Upper lobe of right lung (tissue), 1 donor: ENCODE results near the gene PIGU. TPM values are rescaled to one million over a fixed set of nuclear protein-coding genes. Genes with fewer than 3 reads are reported as not detected.

ENCODE experiments used
- ATAC-seq: fragments of 200-7000 bp; cut with Tn5 transposase; one replicate; pipeline ENCODE4 v1.9.1; 2020; ENCODE audit warnings: mild to moderate bottlenecking, moderate library complexity
- DNase-seq: peaks from one replicate; pipeline ENCODE4 v3.0.0-alpha.2; 2020
- H3K27ac ChIP-seq: fragments of 200-600 bp; one replicate; pipeline ENCODE4 v1.8.0; 2022
- H3K27me3 ChIP-seq: fragments of 200-600 bp; one replicate; pipeline ENCODE4 v1.8.0; 2022; ENCODE audit warnings: mild to moderate bottlenecking
- H3K36me3 ChIP-seq: fragments of 200-600 bp; one replicate; pipeline ENCODE4 v1.8.0; 2022
- H3K4me1 ChIP-seq: fragments of 200-600 bp; one replicate; pipeline ENCODE4 v1.8.0; 2022
- H3K4me3 ChIP-seq: fragments of 200-600 bp; one replicate; pipeline ENCODE4 v1.8.0; 2022; ENCODE audit warnings: mild to moderate bottlenecking
- H3K9me3 ChIP-seq: fragments of 200-600 bp; one replicate; pipeline ENCODE4 v1.8.0; 2022
- CTCF ChIP-seq: fragments of 200-600 bp; IDR thresholded peaks from one replicate; pipeline ENCODE4 v1.8.0; 2022; ENCODE audit warnings: antibody characterized with exemption
- intact Hi-C: fragments of 100-400 bp; cut with DNase I; formaldehyde crosslinking; loops from one replicate; pipeline ENCODE4 v1.11.0; 2022
- total RNA-seq: library from RNA; stranded (reverse); fragmentation: NEBNext Ultra II Directional; extraction: Animal tissue kit (Norgen Biotek cat#: 25700); gene quantifications from one replicate; pipeline ENCODE4 v1.2.1, GENCODE V29; 2021
- donor health status: DM: no; HTN: yes; CAD: no; lungs with severe emphysema.

PIGU gene
- total RNA-seq, 1 donor from 2014 or later: 13.2 TPM

DNA sequence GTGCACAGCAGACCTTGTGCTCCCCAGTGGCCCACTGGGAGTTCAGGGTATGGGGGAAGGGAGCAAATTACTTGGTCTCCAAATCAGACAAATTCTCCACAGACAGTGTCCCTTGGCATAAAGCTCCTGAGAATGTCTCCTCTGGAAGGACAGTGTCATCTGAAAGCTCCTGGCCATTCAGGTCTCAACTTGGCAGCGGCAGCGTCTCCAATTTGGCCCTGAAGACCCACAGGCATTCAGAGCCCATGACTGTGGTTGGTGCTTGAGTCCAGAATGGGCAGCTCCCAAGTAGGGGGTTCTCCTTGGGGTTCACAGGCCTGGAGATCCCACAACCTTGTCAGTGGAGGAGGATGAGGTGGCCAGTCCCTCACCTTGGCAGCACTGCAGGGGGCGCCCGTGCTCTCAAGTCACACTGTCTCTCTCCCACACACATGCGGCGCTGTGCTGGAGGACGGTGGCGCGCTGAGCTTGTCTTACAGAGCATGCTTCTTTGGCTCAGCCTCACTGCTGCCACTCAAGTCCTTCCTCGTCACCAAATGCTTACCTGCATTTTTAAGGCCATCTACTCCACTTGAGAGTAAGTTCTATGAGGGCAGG, 140.0 kb downstream of the PIGU start:
- no peak for DNase-seq

GRCh38 chr20:34535857-34536256, 141.0 kb downstream of the PIGU start:
- H3K4me3 ChIP-seq: no peak overlapping the region
- no peak overlapping the region for H3K27ac ChIP-seq
- intact Hi-C loops: no loop called here
- H3K4me1 ChIP-seq: peaks cover 5% of the 10 kb centered on the region
- H3K9me3 ChIP-seq: no peaks in the 10 kb centered on the region
- ATAC-seq: no peak
- no peak for TF ChIP-seq CTCF
- H3K27me3 ChIP-seq: no peaks in the 10 kb centered on the region
- peaks cover 86% of the 10 kb centered on the region for H3K36me3 ChIP-seq
- no peak for DNase-seq

More for the DNA sequence above, 140.0 kb downstream of the PIGU start:
- Histone ChIP-seq H3K4me3 (no peak overlapping the region), H3K27ac (no peak overlapping the region), H3K4me1 (peaks cover 5% of the 10 kb centered on the region), H3K36me3 (peaks cover 88% of the 10 kb centered on the region), H3K27me3 (no peaks in the 10 kb centered on the region), H3K9me3 (no peaks in the 10 kb centered on the region)
- peak; percentile 31 for TF ChIP-seq CTCF
- peak; percentile 46 for ATAC-seq
- intact Hi-C loops: no loop called here

- no peaks in the 10 kb centered on the region for H3K27me3 ChIP-seq
- ATAC-seq (no peak), DNase-seq (no peak)
- peaks cover 5% of the 10 kb centered on the region for H3K4me1 ChIP-seq
- intact Hi-C loops: no loop called here
- peaks cover 86% of the 10 kb centered on the region for H3K36me3 ChIP-seq
- no peak for TF ChIP-seq CTCF
- no peak overlapping the region for H3K4me3 ChIP-seq
- H3K27ac ChIP-seq: no peak overlapping the region
- H3K9me3 ChIP-seq: no peaks in the 10 kb centered on the region
Measured at GRCh38 chr20:34535301-34535840, 141.5 kb downstream of the PIGU start.

DNA sequence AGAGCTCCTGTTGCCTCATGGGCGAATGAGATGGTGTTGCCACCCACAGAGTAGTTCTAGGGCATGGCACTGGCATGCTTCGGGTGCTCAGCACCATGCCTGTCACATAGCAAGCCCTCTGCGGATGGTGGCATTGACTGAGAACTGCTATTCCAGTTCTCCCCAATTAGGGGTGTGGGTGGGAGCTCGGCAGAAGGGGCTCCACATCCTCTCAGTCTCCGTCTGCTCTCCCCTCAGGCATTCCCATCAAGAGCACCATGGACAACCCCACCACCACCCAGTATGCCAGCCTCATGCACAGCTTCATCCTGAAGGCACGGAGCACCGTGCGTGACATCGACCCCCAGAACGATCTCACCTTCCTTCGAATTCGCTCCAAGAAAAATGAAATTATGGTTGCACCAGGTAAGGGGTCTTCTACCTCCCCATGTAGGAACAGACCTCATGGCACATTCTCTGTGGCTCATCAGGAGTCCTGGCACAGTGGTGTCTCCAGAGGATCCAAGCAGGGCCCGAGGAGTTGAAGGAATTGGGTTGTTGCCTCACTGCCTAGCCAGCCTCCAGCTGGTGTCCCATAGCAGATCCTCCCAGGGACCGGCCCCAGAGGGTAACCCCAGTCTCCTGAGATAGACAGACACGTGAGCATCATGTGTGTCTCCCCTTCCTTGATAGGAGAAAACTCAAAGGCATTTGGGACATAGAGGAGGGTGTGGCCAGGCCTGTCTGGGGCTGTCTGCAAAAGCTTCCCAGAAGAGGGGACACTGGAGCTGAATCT, 142.3 kb downstream of the PIGU start:
- H3K4me1 ChIP-seq: peaks cover 11% of the 10 kb centered on the region
- H3K4me3 ChIP-seq: no peak overlapping the region
- DNase-seq (peak; percentile 40), ATAC-seq (no peak)
- no peak overlapping the region for H3K27ac ChIP-seq
- intact Hi-C loops: no loop called here
- H3K9me3 ChIP-seq: no peaks in the 10 kb centered on the region
- TF ChIP-seq CTCF: no peak
- no peaks in the 10 kb centered on the region for H3K27me3 ChIP-seq
- H3K36me3 ChIP-seq: peaks cover 87% of the 10 kb centered on the region

DNA sequence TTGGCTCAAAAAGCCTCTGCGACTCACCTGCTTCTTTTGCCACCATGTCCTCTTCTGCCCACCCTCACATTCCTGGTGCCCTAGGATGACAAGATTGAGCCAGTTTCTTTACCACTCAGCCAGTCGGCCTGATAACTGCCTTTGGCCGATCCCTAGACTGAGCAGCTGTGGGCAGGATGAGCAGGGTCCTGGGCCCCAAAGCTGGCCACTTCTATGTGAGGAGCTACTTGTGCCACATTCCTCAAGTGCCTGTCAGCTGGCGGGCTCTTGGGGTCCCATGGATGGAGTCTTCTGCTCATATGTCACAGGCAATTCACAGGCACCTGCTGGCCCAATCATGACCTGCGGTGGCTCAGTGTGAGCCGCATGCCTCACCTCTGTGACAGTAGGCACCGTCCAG, 144.1 kb downstream of the PIGU start:
- Histone ChIP-seq H3K4me3 (no peak overlapping the region), H3K9me3 (no peaks in the 10 kb centered on the region), H3K36me3 (peaks cover 89% of the 10 kb centered on the region), H3K27me3 (no peaks in the 10 kb centered on the region), H3K4me1 (peaks cover 14% of the 10 kb centered on the region), H3K27ac (no peak overlapping the region)
- no peak for TF ChIP-seq CTCF
- intact Hi-C loops: no loop called here
- DNase-seq (no peak), ATAC-seq (no peak)
